Tracheal epithelial cell (primary cell): ENCODE results near the gene PNRC1. TPM values are rescaled to one million over a fixed set of nuclear protein-coding genes. Genes with fewer than 3 reads are reported as not detected.

Source experiments
- total RNA-seq: library from RNA; depleted of rRNA; stranded (reverse); fragments of >200 nt; gene quantifications from 2 replicates; pipeline ENCODE4 v1.2.1, GENCODE V29; 2014

PNRC1 gene
- 42.6 and 49.2 TPM in 2 replicates for total RNA-seq

DNA sequence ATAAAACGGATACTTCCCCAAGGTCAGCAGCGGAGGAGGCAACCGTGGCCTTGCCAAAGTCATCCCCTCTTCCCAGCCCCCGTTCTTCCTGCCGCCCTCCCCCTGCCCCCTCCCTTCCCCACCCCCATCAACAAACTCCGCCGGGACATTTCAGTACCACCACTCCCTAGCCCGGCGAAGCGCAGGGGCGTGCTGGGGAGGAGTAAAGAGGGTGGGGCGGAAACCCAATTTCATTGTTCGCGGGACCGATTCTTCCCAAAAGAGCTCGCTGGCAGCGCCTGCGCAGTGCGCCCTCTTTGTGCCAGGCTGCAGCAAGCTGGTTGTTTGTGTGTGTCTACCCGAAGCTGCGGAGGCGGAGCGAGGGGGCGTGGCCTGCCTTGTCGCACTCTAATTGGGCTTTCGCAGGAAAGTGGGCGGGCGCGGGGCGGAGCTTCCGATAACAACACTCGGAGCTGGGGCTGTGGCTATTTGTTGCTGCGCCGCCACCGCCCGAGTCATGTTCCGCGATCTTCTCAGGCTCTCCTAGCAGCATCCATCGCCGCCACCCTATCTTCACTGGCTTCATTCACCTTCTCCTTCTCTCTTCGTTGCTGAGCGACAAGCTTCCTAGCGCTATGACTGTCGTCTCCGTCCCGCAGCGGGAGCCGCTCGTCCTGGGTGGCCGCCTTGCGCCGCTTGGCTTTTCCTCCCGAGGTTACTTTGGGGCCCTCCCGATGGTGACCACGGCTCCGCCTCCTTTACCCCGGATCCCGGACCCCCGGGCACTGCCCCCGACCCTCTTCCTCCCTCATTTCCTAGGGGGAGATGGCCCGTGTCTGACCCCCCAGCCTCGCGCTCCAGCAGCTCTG, at the start of gene PNRC1:
Gene PNRC1, plus strand, starts transcription at position 471 of the 848 bp plus-strand sequence. Its CDS starts 144 bp downstream, at position 615.

DNA sequence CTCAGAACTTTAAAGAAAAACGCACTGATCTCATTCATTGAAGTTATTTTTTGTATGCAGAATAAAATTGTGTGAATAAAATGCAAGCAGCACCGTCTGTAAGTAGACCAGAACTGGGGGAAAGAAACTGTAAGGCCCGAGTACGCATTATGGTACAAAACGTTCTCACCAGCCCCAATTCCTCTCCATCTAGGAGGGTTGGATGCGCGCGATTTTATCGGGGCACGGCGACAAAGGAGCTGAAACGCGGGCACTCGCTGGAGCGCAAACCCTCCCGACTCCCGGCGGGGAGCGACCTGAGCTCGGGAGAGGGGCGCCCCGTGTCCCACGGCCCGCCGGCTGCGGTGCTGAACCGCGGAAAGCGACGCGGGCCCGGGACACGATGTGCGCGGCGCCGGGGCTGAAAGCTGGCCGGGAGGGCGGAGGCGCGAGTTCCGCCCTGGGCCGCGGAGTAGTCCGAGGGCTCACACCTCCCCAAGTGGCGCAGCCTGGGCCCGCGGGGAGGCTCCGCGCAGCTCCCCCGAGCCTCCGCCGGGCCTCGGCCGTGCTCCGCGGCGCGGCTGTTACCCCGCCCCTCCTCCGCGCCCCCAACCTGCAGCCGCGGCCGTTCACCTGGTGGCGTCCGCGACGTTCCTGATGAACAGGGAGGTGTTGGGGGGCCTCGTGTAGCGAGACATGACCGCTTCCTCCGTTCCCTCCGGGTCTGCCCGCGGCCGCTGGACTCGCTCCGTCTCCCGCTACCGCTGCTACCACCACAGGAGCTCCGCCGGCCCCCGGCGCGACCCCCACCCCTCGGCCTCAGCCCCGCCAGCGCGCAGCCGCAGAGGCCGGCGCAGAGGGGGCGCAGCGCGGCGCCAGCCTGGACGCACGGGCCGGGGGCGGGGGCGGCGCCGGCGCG, 36.9 kb downstream of the PNRC1 start, which contains the start of gene SRSF12:
Gene SRSF12, minus strand, starts transcription at position 861 of the 898 bp plus-strand sequence. Its CDS starts 184 bp downstream, at position 677.

Other genes with a start within 250 kb of the PNRC1 start
- 20.7 and 25.1 TPM in 2 replicates for gene RNGTT, start 117.1 kb upstream of the PNRC1 start, total RNA-seq
- 0.21 and 1.2 TPM in 2 replicates for gene SRSF12, start 37.3 kb downstream of the PNRC1 start, total RNA-seq
- 11.3 and 18.5 TPM in 2 replicates for gene PM20D2, start 65.3 kb downstream of the PNRC1 start, total RNA-seq
- not detected in 2 replicates for gene GABRR1, start 136.6 kb downstream of the PNRC1 start, total RNA-seq
- gene GABRR2, start 234.5 kb downstream of the PNRC1 start, total RNA-seq = not detected in 2 replicates